SU-DHL-6 (cell line): ENCODE data around the gene RNF212.

Experiments used
- EZH2phosphoT487 ChIP-seq: fragments of 200-600 bp; sonication (generic), shearing (Covaris generic); conservative IDR thresholded peaks from 2 replicates; pipeline ENCODE4 v1.6.1; 2018; ENCODE audit warnings: mild to moderate bottlenecking, antibody characterized with exemption, low read length, moderate library complexity, mixed read lengths
- TF ChIP-seq, protein P1 (sequence below): fragments of 200-600 bp; sonication (generic); IDR thresholded peaks from one replicate; pipeline ENCODE4 v1.5.1; 2017; ENCODE audit warnings: antibody characterized with exemption, mild to moderate bottlenecking, low read length, moderate library complexity; ENCODE audit not compliant: insufficient read depth, poor library complexity, severe bottlenecking

DNA sequence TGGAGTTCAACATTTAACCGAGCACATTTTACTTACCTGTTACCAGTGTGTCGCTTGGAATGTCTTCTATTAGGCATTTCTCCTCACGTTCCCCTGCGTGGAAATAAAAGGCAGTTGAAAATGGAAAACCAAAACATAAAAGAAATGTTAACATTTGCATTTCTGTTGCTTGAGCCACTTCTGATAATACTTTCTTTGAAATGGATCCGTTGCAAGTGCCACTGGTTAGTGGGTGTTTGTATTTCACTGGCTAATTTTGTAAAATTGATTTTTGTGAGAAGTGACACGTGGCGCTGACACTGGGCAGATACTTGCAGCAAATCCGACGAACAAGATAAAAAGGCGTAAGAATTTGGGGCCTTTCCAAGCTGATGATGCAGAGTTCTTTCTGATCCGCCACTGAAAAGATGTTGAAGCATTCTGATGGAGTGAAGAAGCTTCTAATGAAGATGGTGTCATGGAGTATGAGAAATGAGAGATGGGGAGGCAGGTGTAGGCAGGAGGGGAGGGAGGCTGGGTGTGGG is 40.3 kb upstream of the RNF212 start:
- TF ChIP-seq, protein P1, sequence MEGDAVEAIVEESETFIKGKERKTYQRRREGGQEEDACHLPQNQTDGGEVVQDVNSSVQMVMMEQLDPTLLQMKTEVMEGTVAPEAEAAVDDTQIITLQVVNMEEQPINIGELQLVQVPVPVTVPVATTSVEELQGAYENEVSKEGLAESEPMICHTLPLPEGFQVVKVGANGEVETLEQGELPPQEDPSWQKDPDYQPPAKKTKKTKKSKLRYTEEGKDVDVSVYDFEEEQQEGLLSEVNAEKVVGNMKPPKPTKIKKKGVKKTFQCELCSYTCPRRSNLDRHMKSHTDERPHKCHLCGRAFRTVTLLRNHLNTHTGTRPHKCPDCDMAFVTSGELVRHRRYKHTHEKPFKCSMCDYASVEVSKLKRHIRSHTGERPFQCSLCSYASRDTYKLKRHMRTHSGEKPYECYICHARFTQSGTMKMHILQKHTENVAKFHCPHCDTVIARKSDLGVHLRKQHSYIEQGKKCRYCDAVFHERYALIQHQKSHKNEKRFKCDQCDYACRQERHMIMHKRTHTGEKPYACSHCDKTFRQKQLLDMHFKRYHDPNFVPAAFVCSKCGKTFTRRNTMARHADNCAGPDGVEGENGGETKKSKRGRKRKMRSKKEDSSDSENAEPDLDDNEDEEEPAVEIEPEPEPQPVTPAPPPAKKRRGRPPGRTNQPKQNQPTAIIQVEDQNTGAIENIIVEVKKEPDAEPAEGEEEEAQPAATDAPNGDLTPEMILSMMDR: no peak
- no peak for TF ChIP-seq EZH2phosphoT487
